SK-N-MC (cell line): ENCODE results near the gene ADCY4.

ENCODE experiments used
- EZH2 ChIP-seq: fragments of 200-600 bp; sonication (generic); IDR thresholded peaks from one replicate; pipeline ENCODE4 v1.6.1; 2017; ENCODE audit warnings: antibody characterized with exemption
- FOXP2 ChIP-seq: optimal IDR thresholded peaks from 2 replicates; pipeline ENCODE3; 2011; ENCODE audit warnings: mild to moderate bottlenecking, moderate library complexity; ENCODE audit not compliant: insufficient read depth; ENCODE audit errors: extremely low read length, control extremely low read depth
- POLR2AphosphoS5 ChIP-seq: IDR thresholded peaks from 2 replicates; pipeline ENCODE4 v1.6.1; 2012; ENCODE audit warnings: mild to moderate bottlenecking, low read depth, low read length, borderline replicate concordance

DNA sequence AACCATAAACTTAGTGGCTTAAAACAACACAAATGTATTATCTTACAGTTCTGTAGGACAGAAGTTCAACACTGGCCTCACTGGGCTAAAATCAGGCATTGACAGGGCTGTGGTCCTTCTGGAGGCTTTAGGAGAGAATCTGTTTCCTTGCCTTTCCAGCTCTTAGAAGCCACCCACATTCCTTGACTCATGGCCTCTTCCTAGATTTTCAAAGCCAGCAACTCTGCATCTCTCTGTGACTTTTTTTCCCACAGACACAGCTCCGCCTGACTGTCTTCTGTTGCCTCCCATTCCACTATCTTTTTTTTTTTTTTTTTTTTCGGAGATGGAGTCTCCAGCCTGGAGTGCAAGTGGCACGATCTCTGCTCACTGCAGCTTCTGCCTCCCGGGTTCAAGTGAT, 21.3 kb upstream of the ADCY4 start:
- TF ChIP-seq EZH2: no peak
- no peak for TF ChIP-seq POLR2AphosphoS5
- TF ChIP-seq FOXP2: no peak
